Measurements from ENCODE around the gene ERGIC1.
A peak's percentile ranks its signal among the peaks of the same experiment; 100 is the strongest.
"Not testable (repeated sequence)": the region's sequence is repeated elsewhere in the genome, so short reads cannot be mapped to it uniquely, and the experiment has no call there.

The ERGIC1 gene

DNA sequence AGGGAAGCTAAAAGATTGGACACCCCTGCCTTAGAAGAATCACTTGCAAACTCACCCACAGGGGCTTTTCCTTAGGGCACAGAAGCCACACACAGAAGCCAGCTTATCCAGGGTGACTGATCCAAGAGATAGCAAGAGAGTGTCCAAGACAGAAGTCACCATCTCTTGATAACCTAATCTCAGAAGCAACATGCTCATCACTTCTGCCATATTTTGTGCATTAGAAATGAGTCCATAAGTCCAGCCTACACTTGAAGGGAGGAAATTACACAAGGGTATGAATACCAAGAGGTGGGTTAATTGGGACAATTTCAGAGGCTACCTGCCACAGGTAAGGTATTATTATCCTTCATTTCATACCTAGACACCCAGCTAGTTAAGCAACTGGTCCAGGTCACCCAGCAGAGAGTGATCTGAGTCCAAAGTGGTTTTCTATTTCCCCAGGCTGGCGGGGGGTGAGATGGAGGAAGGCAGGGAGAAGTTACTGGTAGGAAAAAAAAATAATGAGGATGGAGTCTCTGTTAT lies 3.7 kb upstream of the ERGIC1 start:
- no peak for FAIRE-seq

GRCh38 chr5:172830876-172831662 lies 3.0 kb upstream of the ERGIC1 start:
- FAIRE-seq = no peak

GRCh38 chr5:172832383-172833315 lies 1.4 kb upstream of the ERGIC1 start:
- FAIRE-seq = no peak

- FAIRE-seq = no peak
Measured at GRCh38 chr5:172833372-172833685, 722 bp upstream of the ERGIC1 start.

DNA sequence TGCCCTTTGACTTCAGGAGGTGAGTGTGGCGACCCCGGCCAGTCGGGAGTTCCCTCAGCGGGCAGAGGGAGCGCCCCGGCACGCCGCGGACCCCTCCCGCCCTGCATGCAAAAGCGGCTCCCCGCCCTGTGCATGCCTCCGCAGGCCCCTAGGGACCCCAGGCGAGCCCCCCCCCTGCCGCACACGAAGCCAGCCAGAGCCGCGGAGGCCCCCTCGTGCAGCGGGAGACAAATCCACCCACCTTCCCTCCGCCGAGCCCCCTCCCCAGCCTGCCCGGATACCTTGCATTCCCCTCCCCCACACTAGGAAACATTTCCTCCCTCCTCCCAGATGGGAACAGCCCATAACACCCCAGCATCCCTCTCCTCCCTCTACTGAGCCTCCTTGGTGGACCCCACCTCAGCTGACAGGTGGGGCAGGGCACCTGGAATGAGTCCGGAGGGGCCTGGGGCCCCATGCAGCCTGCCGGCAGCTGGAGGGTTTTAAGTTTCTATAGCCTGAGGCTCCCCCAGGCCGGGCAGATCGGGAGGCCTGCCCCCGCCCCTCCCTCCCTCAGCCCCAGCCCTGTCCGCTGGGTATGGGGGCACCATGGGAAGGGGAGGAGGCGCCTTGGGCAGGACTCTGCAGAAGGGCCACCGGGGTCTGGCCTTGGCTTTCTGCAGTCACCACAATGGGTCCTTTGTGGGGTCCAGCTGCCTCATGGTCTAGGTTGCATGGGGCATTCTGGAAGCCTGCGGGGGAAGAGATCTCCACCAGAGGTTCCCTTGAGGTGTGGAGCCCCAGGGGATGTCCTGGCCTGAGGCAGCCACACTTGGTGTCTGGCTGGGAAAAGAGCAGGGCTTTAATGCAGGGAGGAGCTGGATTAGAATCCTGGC lies 601 bp downstream of the ERGIC1 start:
- no peak for FAIRE-seq

GRCh38 chr5:172835290-172835993 lies 1.4 kb downstream of the ERGIC1 start:
- FAIRE-seq = no peak

GRCh38 chr5:172835994-172836356 lies 1.9 kb downstream of the ERGIC1 start:
- no peak for FAIRE-seq

DNA sequence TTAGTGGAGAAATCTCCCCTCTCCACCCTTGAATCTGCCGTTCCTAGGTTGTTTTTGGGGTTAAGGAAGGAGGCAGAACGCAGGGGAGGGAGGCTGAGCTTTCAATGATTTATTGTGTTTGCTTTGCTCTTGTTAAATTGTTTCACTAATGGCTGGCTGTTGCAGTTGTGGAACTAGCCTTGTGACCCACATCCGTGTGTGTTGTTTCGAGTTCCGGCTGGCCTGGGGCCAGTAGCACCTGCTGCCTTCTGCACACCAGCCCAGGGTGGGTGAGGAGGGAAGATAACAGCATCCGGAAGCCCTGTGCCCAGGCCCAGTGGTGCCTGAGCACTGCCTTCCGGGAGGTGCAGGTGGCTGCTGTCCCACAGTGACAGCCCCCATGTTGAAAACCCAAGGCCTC lies 3.6 kb downstream of the ERGIC1 start:
- FAIRE-seq = peak; percentile 84

GRCh38 chr5:172838151-172838875 lies 4.3 kb downstream of the ERGIC1 start:
- FAIRE-seq = no peak

DNA sequence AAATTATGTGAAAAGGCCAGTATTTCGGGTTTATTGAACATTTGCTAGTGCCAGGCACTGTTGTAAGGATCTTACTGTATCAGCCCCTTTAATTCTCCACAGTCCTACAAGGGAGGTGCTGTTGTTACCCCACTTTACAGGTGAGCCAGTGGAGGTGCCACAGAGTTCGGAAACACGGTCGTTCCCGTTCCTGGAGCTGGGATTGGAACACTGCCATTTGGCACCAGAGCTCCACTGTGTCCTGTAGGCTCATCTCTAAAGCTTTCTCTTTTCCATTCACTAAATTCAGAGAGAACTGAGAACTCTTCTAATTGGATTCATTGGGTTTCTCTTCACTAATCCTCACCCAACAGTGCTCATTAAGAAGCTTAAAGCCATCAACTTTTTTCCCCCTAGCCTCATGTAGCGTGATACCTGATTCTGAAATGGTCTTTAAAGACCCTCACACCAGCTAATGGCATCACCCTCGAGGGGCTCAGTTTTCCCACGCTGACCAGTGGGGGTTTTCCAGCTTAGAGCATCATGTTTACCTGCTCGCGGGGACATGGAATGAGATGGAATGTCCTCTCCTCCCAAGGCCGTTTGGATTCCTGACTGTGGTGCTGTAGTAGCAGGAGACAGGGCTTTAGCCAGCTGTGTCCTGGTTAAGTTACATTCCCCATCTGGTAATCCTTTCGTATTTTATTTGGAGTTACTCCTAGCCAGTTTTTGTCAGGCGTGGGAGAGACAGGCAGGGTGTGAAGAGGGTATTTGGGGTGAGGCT lies 5.8 kb downstream of the ERGIC1 start:
- no peak for FAIRE-seq

DNA sequence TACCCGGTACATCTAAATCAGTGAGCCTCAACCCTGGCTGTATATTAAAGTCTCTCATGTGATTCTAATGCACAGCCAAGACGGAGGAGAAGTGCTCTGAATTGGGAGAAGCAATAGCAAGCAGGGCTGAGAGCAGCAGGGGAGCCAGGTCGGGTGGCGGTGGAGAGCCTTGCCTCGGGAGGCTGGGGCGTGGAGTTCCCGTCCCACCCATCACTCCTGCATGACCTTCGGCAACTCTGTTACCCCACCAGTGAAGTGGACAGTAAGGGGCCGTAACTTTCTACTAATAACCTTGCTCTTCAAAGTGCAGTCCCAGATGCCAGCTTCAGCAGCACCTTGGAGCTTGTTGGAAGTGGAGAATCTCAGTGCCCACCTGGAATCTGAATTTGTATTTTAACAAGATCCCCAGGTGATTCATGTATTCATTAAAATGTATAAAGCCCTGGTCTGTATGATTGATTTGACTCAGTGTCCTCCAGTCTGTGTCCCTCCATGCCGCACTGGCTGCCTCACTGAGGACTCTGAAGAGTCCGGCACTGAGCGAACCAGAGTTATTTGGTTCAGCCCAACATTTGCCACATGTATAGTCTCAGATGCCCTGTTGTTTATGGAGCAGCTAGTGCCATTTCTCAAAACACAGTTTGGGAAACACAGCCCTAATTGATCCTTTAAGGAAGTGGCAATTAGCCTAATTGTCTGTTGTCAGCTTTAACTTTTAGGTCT lies 6.5 kb downstream of the ERGIC1 start:
- no peak for FAIRE-seq

DNA sequence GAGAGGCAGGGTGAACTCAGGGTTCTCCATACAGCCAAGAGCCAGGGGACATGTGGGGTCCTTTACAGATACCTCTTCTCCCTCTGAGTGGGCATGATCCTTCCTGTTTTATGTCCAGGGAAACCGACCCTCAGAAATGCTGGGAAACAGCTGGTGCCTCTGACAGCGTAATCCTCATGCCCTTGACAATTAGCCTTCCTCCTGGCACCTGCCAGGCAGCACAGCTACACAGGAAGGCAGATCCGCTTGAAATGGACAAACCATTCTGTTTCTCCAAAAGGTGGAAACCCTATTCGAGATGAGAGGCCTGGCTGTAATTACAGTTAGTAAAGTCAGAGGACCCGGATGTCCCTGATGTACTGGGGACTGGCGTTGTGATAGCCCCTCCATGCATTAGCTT lies 7.2 kb downstream of the ERGIC1 start:
- no peak for FAIRE-seq

DNA sequence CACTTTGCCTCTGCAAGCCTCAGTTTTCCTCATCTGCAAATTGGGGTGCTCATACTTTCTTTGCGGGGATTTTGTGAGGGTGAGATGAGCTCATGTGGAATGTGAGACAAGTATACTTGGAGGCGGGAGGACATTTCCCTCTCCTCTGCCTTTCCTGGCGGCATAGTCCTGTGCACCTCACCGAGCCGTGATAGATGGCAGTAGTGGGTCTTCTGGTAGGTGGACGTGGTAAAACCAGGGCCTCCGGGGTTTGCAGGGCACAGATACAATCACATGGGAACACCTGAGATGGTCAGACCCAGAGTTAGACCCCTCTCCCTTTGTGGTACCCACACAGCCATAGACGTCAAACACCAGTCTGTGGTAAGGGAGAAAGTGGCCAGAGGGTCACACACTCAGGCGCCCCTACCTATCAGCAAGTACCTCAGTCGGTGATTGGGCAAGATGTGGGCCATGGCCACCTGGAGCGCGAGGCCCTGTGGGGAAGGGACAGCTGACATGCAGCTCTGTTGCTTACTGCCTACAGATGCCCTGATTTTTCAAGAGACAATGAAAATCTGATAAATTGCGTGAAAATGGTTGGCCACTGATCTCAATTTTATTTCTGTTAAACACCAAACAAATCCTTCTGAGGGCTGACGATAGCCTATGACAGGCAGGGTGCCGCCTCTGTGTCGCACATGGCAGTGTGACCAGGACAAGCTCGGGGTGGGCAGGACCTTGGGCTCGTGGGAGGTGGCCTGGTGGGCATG lies 9.9 kb downstream of the ERGIC1 start:
- FAIRE-seq = no peak

GRCh38 chr5:172844577-172844838 lies 10.5 kb downstream of the ERGIC1 start:
- no peak for FAIRE-seq

DNA sequence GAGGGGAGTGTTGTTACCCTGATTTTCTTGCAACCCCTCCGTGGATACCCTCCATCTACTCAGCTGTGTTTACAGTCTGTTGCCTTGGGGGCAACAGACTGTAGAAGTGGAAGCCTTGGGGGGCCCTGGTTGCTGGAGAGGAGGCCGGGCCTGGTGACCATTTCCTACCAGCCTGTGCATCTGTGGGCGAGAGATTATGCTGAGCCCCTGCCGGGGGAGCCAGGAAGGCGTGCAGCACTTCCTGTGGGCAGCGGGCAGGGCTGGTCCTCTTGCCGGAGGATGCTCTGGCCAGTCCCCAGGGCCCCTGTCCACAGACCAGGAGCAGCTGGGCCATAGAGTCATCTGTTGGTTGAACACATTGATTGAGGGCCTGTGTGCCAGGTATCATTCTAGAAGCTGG lies 11.1 kb downstream of the ERGIC1 start:
- FAIRE-seq = no peak

GRCh38 chr5:172845576-172845975 lies 11.5 kb downstream of the ERGIC1 start:
- no peak for FAIRE-seq

- FAIRE-seq = no peak
Measured at GRCh38 chr5:172846249-172846648, 12.2 kb downstream of the ERGIC1 start.

DNA sequence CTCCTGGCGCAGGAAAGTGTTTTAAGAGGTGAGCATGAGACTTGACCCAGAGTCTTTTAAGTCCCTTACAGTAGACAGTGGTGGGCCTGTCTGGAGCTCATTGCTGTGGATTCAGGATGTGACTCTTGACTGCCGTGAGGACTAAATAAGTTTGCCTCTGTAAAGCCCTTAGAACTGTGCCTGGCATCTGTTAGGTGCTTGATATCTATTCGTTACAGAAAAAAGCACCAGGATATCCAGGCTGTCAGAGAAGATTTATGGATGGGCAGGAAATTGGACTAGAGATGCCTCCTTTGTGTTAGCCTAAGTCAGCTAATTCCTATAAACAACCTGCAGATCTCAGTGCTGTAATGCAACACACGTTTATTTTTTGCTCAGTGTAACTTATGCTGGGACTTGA lies 12.6 kb downstream of the ERGIC1 start:
- no peak for FAIRE-seq

DNA sequence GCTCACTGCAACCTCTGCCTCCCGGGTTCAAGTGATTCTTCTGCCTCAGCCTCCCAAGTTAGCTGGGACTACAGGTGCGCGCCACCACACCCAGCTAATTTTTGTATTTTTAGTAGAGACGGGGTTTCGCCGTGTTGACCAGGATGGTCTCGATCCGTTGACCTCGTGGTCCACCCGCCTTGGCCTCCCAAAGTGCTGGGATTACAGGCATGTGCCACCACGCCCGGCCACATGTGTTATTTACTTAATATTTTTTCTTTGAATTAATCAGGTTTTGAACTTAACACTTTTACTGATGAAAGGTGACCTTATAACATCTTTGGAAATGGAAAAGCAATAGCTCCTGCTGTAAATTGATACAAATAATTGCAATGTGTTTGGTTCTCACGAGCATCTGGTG lies 13.5 kb downstream of the ERGIC1 start:
- FAIRE-seq = not testable (repeated sequence)

DNA sequence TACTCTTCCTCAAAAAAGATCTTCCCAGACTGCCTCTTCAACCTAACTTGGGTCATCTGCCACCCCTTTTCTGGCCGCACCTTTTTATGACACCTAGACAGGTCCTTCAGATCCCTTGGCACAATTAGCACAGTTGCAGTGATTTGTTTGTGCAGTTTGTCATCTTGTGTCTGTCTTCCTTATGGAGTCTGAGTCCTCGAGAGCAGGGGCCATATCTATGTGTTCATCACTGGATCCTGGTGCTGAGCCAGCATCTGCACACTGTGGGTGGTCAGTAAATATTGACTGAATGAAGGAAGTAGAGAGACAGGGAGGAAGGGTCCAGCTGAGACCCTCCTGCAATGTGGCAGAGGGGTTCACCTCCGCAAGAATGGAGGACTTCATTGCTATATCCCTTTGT lies 14.4 kb downstream of the ERGIC1 start:
- no peak for FAIRE-seq

Data from islet of Langerhans (tissue), 1 donor.